HEK293 (cell line): ENCODE measurements around the gene DEAF1.

Experiments
- CTCF ChIA-PET: fragments of 350-600 bp; formaldehyde crosslinking; extraction: SDS; loops from one replicate; lab custom pipeline; 2021; ENCODE audit warnings: antibody characterized with exemption; lab: Yijun Ruan, JAX
- POLR2A ChIA-PET: fragments of 300-600 bp; formaldehyde crosslinking; extraction: SDS; loops from one replicate; lab custom pipeline; 2020; ENCODE audit warnings: antibody characterized with exemption, inconsistent platforms; lab: Yijun Ruan, JAX
- H3K27ac ChIP-seq: fragments of 200-500 bp; sonication (Bioruptor generic); 2 replicates; pipeline ENCODE4 v1.5.1; 2014; ENCODE audit warnings: low read depth, low read length, control low read depth, inconsistent platforms; ENCODE audit errors: extremely low read depth
- H3K36me3 ChIP-seq, 2 experiments: fragments of 200-500 bp in 1 of 2; sonication (Bioruptor generic) in 1 of 2; 1 replicate in 1 of 2; 2 replicates in 1 of 2; pipeline ENCODE4 v1.5.1; 2014 to 2017; ENCODE audit warnings: inconsistent platforms in 2 of 2, low read length in 2 of 2; ENCODE audit not compliant: control insufficient read depth in 2 of 2, insufficient read depth in 1 of 2
- H3K4me1 ChIP-seq: fragments of 200-500 bp; sonication (Bioruptor generic); 2 replicates; pipeline ENCODE4 v1.5.1; 2014; ENCODE audit warnings: mild to moderate bottlenecking, low read length, inconsistent platforms; ENCODE audit not compliant: control insufficient read depth, insufficient read depth
- H3K4me3 ChIP-seq: 2 replicates; pipeline ENCODE4 v1.5.1; 2011; ENCODE audit warnings: low read depth, mild to moderate bottlenecking, control low read depth, low read length, moderate library complexity
- H3K9me3 ChIP-seq: fragments of 200-500 bp; sonication (Bioruptor generic); 2 replicates; pipeline ENCODE4 v1.5.1; 2014; ENCODE audit warnings: low read depth, low read length, inconsistent platforms; ENCODE audit not compliant: control insufficient read depth, insufficient read depth
- GLIS2 ChIP-seq: fragments of 450-650 bp; formaldehyde crosslinking; IDR thresholded peaks from 2 replicates; pipeline ENCODE4 v1.5.1; 2016; ENCODE audit warnings: missing biosample characterization, missing genetic modification characterization
- PRDM1 ChIP-seq: fragments of 450-650 bp; formaldehyde crosslinking; IDR thresholded peaks from 2 replicates; pipeline ENCODE4; 2016; ENCODE audit warnings: missing biosample characterization, missing genetic modification characterization
- ZBTB7A ChIP-seq: fragments of 450-650 bp; formaldehyde crosslinking; IDR thresholded peaks from 2 replicates; pipeline ENCODE4 v1.5.1; 2016; ENCODE audit warnings: low read depth, missing biosample characterization, missing genetic modification characterization
- ZNF133 ChIP-seq: fragments of 450-650 bp; formaldehyde crosslinking; IDR thresholded peaks from 2 replicates; pipeline ENCODE4 v1.5.1; 2016; ENCODE audit warnings: missing biosample characterization, missing genetic modification characterization
- ZNF202 ChIP-seq: fragments of 450-650 bp; formaldehyde crosslinking; IDR thresholded peaks from 2 replicates; pipeline ENCODE4 v1.5.1; 2016; ENCODE audit warnings: missing biosample characterization, missing genetic modification characterization, borderline replicate concordance
- ZNF394 ChIP-seq: fragments of 450-650 bp; formaldehyde crosslinking; IDR thresholded peaks from 2 replicates; pipeline ENCODE4 v1.5.1; 2016; ENCODE audit warnings: missing biosample characterization, missing genetic modification characterization, mild to moderate bottlenecking, moderate library complexity, borderline replicate concordance
- ZNF560 ChIP-seq: fragments of 450-650 bp; formaldehyde crosslinking; IDR thresholded peaks from 2 replicates; pipeline ENCODE4 v1.5.1; 2017; ENCODE audit warnings: missing biosample characterization, missing genetic modification characterization, borderline replicate concordance
- ZNF664 ChIP-seq: fragments of 450-650 bp; formaldehyde crosslinking; IDR thresholded peaks from 2 replicates; pipeline ENCODE4 v1.5.1; 2016; ENCODE audit warnings: missing biosample characterization, missing genetic modification characterization
- TF ChIP-seq, protein P1 (sequence below): fragments of 450-650 bp; formaldehyde crosslinking; IDR thresholded peaks from 2 replicates; pipeline ENCODE4 v1.5.1; 2016; ENCODE audit warnings: missing biosample characterization, missing genetic modification characterization
- TF ChIP-seq, protein P2 (sequence below): fragments of 450-650 bp; formaldehyde crosslinking; IDR thresholded peaks from 2 replicates; pipeline ENCODE4 v1.5.1; 2016; ENCODE audit warnings: missing biosample characterization, missing genetic modification characterization, low read depth

DEAF1 gene

DNA sequence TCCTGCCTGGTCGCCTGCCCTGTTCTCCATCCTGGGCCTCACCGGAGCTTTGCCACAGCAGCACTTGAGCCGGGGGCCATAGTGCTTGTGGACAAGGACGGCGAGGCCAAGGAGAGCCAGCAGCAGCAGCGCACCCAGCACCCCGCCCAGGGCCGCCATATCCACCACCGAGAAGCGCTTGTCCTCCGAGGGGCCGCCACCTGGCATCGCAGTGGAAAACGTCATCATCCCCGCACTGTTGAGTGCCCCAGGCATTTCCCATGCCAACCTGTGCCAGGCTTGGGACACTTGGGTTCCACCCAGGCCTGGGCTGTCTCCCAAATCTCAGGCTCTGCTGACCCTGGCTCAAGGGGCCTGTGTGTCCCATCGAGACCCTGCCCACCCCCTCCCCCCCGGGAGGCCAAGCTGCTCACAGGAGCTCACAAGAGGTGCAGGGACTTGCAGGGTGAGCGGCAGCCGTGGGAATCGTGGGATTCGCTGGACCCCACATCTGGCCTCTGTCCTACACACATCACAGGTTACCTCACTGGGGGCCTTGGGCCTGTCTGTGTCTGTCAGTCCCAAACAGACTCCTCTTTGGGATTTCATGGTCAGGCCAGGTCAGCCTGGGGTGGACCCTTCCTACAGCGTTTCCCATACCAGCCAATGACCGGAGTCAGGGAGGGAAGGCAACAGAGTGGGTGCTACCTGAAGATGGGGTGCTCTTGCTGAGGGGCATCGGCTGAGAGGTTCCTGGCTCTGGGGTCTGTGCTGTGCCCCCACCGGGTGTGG is 76.9 kb downstream of the DEAF1 start:
- TF ChIP-seq ZNF664 (tag by site-specific recombination) (no peak), ZBTB7A (tag by site-specific recombination) (no peak), ZNF202 (tag by site-specific recombination) (no peak), ZNF394 (tag by site-specific recombination) (no peak), ZNF133 (tag by site-specific recombination) (no peak)
- TF ChIP-seq, protein P1, sequence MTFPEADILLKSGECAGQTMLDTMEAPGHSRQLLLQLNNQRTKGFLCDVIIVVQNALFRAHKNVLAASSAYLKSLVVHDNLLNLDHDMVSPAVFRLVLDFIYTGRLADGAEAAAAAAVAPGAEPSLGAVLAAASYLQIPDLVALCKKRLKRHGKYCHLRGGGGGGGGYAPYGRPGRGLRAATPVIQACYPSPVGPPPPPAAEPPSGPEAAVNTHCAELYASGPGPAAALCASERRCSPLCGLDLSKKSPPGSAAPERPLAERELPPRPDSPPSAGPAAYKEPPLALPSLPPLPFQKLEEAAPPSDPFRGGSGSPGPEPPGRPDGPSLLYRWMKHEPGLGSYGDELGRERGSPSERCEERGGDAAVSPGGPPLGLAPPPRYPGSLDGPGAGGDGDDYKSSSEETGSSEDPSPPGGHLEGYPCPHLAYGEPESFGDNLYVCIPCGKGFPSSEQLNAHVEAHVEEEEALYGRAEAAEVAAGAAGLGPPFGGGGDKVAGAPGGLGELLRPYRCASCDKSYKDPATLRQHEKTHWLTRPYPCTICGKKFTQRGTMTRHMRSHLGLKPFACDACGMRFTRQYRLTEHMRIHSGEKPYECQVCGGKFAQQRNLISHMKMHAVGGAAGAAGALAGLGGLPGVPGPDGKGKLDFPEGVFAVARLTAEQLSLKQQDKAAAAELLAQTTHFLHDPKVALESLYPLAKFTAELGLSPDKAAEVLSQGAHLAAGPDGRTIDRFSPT, result peak; percentile 68
- Histone ChIP-seq H3K9me3 (no peaks in the 10 kb centered on the region), H3K4me3 (no peak overlapping the region), H3K4me1 (no peaks in the 10 kb centered on the region), H3K36me3 (peaks cover 0 to 27% of the 10 kb centered on the region in 2 experiments; a peak in 1 of 3 replicates), H3K27ac (no peak overlapping the region)
- CTCF ChIA-PET, result no interaction called here
- POLR2A ChIA-PET, result no interaction called here

DNA sequence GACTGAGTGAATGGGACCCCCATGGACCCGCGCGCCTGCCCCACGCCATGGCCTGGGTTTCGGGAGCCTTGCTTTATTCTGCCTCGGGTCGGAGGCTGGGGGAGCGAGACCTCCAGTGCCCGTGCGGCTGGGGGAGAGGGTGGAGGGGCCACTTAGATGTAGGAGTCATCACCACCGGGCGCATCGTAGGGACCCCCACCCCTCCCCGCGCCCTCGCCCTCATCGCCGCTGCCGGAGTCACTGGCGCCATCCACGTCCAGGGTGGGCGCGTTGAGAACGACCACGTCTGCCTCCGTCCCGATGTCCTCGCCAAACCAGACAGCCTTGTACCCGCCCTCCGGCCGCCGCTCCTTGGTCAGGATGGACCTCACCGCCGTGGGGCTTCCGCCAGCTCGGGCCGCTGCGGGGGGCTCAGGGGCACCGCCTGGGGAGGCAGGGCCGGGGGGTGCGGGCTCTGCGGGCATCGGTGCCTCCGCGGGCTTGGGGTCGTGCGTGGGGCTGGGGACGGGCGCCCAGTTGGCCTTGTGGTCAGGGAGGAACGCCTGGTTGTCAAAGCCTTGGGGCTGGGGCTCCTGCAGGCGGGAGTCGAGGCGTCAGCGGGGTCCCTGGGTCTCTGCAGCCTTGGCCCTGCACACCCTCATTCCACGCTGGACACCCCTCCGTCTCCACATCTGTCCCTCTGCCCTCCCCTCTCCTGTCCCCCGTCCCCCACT is 77.7 kb downstream of the DEAF1 start:
- no peaks in the 10 kb centered on the region for H3K4me1 ChIP-seq
- TF ChIP-seq GLIS2, result 0 out of 2 replicates have a peak, but pooled peaks have one; percentile 3
- TF ChIP-seq, protein P2, sequence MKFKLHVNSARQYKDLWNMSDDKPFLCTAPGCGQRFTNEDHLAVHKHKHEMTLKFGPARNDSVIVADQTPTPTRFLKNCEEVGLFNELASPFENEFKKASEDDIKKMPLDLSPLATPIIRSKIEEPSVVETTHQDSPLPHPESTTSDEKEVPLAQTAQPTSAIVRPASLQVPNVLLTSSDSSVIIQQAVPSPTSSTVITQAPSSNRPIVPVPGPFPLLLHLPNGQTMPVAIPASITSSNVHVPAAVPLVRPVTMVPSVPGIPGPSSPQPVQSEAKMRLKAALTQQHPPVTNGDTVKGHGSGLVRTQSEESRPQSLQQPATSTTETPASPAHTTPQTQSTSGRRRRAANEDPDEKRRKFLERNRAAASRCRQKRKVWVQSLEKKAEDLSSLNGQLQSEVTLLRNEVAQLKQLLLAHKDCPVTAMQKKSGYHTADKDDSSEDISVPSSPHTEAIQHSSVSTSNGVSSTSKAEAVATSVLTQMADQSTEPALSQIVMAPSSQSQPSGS (tag by site-specific recombination), result no peak
- H3K27ac ChIP-seq, result no peak overlapping the region
- no peak overlapping the region for H3K4me3 ChIP-seq
- peaks cover 0 to 32% of the 10 kb centered on the region in 2 experiments; a peak in 1 of 3 replicates for H3K36me3 ChIP-seq
- H3K9me3 ChIP-seq, result no peaks in the 10 kb centered on the region
- POLR2A ChIA-PET, result no interaction called here
- CTCF ChIA-PET, result no interaction called here

DNA sequence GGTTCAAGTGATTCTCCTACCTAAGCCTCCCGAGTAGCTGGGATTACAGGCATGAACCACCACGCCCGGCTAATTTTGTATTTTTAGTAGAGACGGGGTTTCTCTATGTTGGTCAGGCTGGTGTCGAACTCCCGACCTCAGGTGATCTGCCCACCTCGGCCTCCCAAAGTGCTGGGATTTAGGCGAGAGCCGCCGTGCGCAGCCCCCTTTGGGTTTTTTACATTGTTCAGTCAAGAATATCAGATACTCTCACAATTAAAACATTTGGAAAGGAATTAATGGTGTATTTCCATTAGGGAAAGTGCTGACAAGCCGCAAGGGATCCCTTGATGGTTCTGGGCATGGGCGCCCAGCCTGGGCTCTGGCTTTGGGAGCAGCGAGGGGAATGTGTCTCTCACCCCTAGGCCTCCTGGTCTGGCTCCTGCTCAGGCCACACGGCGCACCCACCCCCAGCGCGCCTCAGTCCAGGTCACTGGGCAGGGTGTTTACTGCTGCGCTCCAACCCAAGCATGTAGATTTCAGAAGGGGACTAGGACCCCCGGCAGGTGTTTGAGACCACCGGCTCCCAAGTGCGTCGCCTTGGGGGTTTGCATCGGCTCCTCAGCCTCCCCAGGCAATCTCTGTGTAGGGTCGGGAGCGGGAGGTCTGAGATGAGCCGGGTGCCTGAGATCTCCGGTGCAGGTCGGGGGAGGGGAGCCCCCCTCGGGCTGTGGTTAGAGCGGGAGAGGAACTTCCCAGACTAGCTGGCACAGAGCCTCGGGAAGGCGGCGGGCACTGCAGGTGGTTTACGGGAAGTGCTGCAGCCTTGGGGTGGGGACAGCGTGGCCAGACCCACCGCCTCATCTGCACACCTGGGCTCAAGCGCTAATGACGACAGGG is 78.5 kb downstream of the DEAF1 start:
- ChIA-PET POLR2A (interaction anchor here (1.0 to 1.5 kb wide), 3 partner anchors 41 to 79 kb away, joined by 3 to 7 read pairs (median 3); partner anchors contain the start of genes PHRF1 and TMEM80), CTCF (no interaction called here)
- Histone ChIP-seq H3K36me3 (peaks cover 0 to 40% of the 10 kb centered on the region in 2 experiments; a peak in 1 of 3 replicates), H3K4me3 (no peak overlapping the region), H3K27ac (no peak overlapping the region), H3K4me1 (no peaks in the 10 kb centered on the region), H3K9me3 (no peaks in the 10 kb centered on the region)
- TF ChIP-seq ZNF560 (tag by site-specific recombination), result no peak
- TF ChIP-seq GLIS2, result peak; percentile 23; the same call in 1 of the 2 replicates
- no peak for TF ChIP-seq PRDM1
